GM18858 (cell line): ENCODE results near the gene CSRNP3.

ENCODE experiments used
- ATAC-seq: cut with Tn5 transposase; IDR thresholded peaks from one replicate; pipeline ENCODE4 v1.9.1; 2021; ENCODE audit not compliant: unreplicated experiment

Gene CSRNP3

GRCh38 chr2:165667375-165667774 is 197.9 kb downstream of the CSRNP3 start:
- no peak for ATAC-seq

GRCh38 chr2:165674780-165675179 is 205.3 kb downstream of the CSRNP3 start:
- no peak for ATAC-seq

- ATAC-seq = peak; percentile 36
Measured at GRCh38 chr2:165675551-165675968, 206.1 kb downstream of the CSRNP3 start.

- ATAC-seq = no peak
Measured at GRCh38 chr2:165678882-165679281, 209.4 kb downstream of the CSRNP3 start.

DNA sequence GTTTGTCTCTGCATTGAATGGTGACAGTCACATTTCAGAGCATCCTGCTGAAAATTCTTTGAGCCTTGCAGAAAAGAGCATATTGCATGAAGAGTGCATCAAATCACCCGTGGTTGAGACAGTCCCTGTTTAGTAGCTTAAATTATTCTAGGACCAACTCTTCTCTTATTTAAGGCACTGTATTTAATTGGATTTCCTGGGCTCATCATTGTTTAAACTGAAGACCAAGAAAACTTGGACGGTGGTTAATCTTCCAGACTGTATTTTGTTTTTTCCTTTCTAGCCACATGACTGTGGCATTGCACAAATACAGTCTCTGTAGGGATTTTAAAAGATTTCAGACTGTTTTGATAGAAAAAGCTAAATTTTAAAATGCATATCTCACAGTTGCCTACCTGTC is 210.1 kb downstream of the CSRNP3 start:
- no peak for ATAC-seq

DNA sequence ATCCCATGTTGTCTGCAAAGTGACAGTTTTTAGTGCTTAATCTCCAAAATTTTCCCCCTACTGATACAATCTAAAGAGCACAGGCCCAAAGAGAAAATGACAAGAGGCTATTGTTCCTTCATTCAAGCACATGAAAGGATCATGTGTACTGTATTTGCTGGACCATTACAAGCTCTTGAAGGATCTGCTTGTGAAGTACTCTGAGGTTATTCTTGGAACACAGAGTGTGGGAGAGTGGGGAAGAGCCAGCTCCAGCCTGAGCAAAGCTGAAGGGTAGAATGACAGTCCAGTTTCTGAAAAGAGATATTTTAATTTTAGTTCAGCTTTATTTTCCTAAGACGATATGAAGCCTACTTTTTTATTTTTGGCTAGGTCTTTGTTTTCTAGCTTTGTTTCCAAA is 212.3 kb downstream of the CSRNP3 start:
- ATAC-seq = no peak

- ATAC-seq = no peak
Measured at GRCh38 chr2:165682546-165682945, 213.0 kb downstream of the CSRNP3 start.

DNA sequence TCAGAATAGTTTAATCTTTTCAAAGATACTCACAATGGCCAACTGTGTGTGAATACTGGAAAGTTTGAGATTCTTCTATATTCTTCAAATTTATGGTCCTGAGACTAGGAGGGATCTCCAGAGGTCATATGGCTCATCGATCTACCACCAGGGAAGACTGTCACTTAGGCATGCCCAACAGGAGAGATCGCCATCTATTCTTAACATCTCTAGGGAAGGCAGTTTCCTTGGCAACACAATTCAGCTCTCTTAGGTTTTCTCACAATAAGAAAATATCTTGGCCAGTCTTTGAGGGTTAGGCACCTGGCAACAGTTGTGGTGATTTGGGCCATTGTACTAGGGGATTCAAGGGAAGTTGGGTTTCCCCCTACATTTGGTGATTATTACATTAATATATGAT is 217.3 kb downstream of the CSRNP3 start:
- no peak for ATAC-seq

GRCh38 chr2:165687426-165688002 is 218.0 kb downstream of the CSRNP3 start:
- ATAC-seq = no peak

GRCh38 chr2:165691615-165692014 is 222.1 kb downstream of the CSRNP3 start:
- ATAC-seq = no peak

GRCh38 chr2:165692906-165693305 is 223.4 kb downstream of the CSRNP3 start:
- ATAC-seq = no peak

GRCh38 chr2:165693838-165694237 is 224.3 kb downstream of the CSRNP3 start:
- ATAC-seq = no peak

DNA sequence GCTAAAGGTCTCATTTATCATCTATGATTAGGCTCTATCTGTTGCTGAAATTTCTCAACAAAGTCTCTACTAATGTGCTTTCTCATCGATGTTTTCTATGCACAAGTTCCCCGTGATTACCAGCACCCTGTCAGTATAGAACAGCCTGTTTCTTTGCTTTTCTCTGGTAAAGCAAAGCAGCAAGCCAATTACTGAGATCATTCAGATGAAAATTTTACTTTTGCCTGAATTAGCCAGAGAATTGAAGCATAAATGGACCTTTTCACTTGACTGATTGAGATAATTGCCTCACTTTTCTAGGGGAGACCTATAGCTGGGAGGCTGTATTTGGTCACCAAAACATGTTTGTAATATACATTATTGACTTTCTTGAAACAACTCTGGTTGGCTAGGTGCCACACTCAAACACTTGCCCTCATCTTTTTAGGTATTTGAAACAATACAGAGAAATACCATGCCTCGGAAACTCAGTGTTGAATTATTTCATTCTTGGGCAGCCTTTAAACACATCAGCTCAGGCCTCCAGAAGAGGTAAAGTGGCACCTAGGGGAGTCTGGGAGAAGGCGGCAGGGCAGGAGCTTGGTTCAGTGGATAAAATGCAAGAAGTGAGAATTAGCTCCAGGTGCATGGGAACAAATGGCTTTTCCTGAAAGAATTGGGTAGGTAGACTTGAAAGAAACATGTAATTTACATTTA is 228.4 kb downstream of the CSRNP3 start:
- no peak for ATAC-seq

GRCh38 chr2:165698444-165698884 is 229.0 kb downstream of the CSRNP3 start:
- peak; percentile 82 for ATAC-seq

DNA sequence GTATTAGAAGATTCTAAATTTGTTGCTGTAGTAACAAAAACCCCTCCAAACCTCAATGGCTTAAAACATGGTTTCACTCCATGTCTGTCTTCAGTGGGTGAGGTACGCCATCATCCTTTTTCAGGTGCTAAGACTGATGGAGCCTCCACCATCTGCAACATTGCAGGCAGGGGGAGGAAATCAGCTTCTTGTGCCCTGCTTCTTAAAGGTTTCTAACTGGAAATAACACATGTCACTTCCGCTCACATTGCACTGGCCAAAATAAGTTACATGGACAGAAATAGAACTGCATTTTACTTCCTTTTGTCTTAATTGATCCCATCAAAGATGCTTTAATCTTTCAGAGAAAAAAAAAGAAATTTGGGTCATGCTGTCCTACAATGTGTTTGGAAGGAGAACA is 230.4 kb downstream of the CSRNP3 start:
- no peak for ATAC-seq

- ATAC-seq = no peak
Measured at GRCh38 chr2:165700531-165700930, 231.0 kb downstream of the CSRNP3 start.

GRCh38 chr2:165701147-165701546 is 231.6 kb downstream of the CSRNP3 start:
- ATAC-seq = no peak

- ATAC-seq = no peak
Measured at GRCh38 chr2:165706960-165707487, 237.5 kb downstream of the CSRNP3 start.

DNA sequence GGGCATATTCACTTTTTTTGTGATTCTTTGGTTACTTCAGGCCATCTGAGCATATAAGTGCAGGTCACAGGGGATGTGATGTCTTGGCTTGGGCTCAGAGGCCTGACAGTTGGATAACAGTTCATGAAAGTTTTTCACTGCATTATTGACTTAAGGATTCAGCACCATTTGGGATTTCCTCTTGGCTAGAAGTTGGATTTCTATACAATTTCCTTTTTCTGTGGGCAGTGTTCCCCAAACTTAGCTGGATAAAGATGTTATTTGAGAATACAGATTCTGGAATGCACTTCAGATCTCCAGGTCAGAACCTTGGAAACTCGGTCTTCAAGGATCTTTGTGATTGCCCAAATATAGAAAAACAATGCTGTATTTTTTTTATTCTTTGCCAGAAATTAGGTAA is 246.6 kb downstream of the CSRNP3 start:
- ATAC-seq = no peak

DNA sequence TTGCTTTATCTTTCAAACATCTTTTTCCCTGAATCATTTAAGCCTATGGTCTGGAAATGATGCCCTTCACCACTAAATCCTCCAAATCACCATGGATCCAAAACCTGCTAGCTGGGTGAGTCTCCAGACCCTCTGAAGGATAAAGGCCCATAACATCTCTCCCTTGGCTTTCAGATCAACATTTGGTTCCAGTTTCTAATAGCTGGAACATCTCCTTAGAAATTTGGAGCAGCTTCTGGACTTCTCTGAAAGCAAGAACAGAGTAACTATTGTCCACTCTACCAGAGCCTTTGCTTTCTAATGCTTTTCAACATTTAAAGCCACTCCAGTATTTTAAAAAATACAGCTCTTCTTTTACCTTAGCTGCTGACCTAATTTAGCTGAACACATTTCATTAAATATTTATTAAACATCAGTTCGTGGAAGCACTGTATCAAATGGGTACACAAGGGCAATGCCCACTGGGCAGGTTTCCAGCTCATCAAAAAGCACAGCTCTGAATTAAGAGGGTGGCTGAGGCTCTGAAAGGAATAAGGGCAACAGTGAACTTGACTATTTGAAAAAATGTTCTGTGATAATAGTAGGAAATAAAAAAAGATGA is 249.2 kb downstream of the CSRNP3 start:
- ATAC-seq = no peak

DNA sequence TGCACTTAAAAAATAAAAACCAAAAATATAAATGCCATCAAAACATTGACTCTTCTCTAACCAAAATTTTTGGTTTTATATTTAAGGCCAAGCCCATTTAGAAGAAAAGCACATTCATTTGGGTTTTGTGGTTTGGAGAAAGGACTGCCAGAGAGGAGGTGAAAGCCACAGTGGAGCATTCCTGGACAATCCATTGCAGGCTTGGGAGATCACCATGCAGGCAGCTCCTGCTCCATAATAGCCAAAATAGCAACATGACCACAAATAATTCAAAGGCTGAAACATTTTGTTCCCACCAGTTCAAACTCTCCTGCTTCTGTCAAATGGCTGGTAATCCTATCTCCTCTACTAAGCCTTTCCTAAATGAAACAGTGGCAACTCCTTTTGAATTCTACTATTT is 251.0 kb downstream of the CSRNP3 start:
- ATAC-seq = no peak

DNA sequence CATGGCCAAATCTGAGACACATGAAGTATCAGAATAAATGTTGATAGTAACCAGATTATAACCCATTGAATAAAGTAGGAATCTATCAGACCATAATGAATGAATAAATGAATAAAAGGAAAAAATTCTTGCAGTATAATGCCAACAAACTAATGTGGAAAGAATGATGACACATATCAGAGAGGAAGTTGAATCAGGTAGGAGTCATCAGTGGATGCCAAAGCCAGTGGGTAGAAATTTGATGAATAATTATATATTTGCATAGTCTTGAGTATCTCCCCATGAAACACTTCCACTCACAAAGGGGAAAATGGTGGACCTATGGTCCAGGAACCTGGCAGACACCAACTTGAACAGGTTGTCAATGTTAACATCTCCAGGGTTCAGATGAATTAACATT is 255.9 kb downstream of the CSRNP3 start:
- no peak for ATAC-seq
